M059J (cell line): ENCODE data around the gene BECN2. TPM values are rescaled to one million over a fixed set of nuclear protein-coding genes. Genes with fewer than 3 reads are reported as not detected.

ENCODE experiments used
- DNase-seq: peaks from one replicate; pipeline ENCODE4 v3.0.0-alpha.2; 2012; ENCODE audit warnings: low read depth
- total RNA-seq: library from RNA; depleted of rRNA; stranded (reverse); fragments of >200 nt; shearing (Covaris generic); gene quantifications from 2 replicates; pipeline ENCODE4 v1.2.3, GENCODE V29; 2014; rRNA removed

The BECN2 gene
- total RNA-seq = not detected in 2 replicates

GRCh38 chr1:241957692-241958494 is at the start of gene BECN2:
BECN2 (plus strand) TSS chr1:241957767; CDS start chr1:241957767, 0 bp downstream.
- no peak for DNase-seq

GRCh38 chr1:241916196-241916595 is 41.4 kb upstream of the BECN2 start:
- no peak for DNase-seq

- no peak for DNase-seq
These were observed 40.1 kb upstream of the BECN2 start for GRCh38 chr1:241917487-241917886.

- DNase-seq = peak; percentile 64
These were observed 38.7 kb upstream of the BECN2 start for GRCh38 chr1:241918879-241919278.

- no peak for DNase-seq
These were observed 33.3 kb upstream of the BECN2 start for GRCh38 chr1:241924080-241924808.

- no peak for DNase-seq
These were observed 31.4 kb upstream of the BECN2 start for GRCh38 chr1:241926141-241926540.

GRCh38 chr1:241927321-241927720 is 30.2 kb upstream of the BECN2 start:
- no peak for DNase-seq

- DNase-seq = no peak
These were observed 24.7 kb upstream of the BECN2 start for GRCh38 chr1:241932845-241933244.

GRCh38 chr1:241934201-241934848 is 23.2 kb upstream of the BECN2 start:
- DNase-seq = peak; percentile 89

- no peak for DNase-seq
These were observed 22.7 kb upstream of the BECN2 start for GRCh38 chr1:241934866-241935265.

GRCh38 chr1:241939798-241940197 is 17.8 kb upstream of the BECN2 start:
- DNase-seq = peak; percentile 18

- DNase-seq = no peak
These were observed 14.8 kb upstream of the BECN2 start for GRCh38 chr1:241942738-241943137.

GRCh38 chr1:241944300-241944699 is 13.3 kb upstream of the BECN2 start:
- DNase-seq = no peak

GRCh38 chr1:241947354-241947753 is 10.2 kb upstream of the BECN2 start:
- DNase-seq = no peak

GRCh38 chr1:241950390-241950789 is 7.2 kb upstream of the BECN2 start:
- peak; percentile 42 for DNase-seq

GRCh38 chr1:241962153-241962552 is 4.6 kb downstream of the BECN2 start:
- DNase-seq = no peak

GRCh38 chr1:241963722-241964121 is 6.2 kb downstream of the BECN2 start:
- no peak for DNase-seq

- DNase-seq = peak; percentile 23
These were observed 7.1 kb downstream of the BECN2 start for GRCh38 chr1:241964550-241965282.

- no peak for DNase-seq
These were observed 11.0 kb downstream of the BECN2 start for GRCh38 chr1:241968611-241969010.

- DNase-seq = peak; percentile 92
These were observed 15.3 kb downstream of the BECN2 start for GRCh38 chr1:241972703-241973369.

GRCh38 chr1:241976229-241976628 is 18.7 kb downstream of the BECN2 start:
- no peak for DNase-seq
